Measurements from ENCODE around the gene PIK3R3. TPM values are rescaled to one million over a fixed set of nuclear protein-coding genes. Genes with fewer than 3 reads are reported as not detected.

Gene PIK3R3
- total RNA-seq (ENCODE audit: unreplicated experiment), result 38.1 TPM
- long read RNA-seq, full-length matches to known transcripts, result 7 of 10 reads
- long read RNA-seq, partial matches to known transcripts, result 2 of 10 reads
- long read RNA-seq, other reads (novel, unspliced or antisense), result 1 of 10 reads

DNA sequence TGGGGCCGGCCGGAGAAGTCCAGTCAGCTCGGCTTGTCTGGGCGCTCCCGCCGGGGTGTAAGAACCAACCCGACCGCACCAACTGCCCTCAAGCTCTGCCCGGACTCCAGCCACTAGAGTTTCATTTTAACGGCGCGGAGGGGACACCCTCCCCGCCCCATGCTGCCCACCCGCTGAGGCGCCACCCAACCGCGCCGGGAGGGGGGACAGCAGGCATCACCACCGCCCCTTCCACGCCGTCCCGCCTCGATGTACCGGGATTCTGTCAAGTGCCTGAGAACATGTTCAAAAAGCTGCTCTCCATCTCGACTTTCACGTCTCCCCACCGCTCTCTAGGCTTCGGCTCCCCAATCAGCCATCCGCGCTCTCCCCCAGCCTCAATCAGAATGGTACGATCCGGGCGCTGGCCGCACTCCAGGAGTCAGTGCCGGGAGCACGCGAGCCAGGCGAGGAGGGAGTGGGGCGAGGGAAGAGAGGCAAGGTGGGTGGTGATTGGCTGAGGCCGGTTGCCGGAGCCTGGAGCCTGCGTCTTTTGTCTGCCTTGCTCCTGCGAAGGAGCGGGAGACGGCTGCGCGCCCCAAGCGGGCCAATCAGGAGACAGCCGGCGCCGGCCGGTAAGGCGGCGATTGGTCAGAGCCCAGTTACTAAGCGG is at the start of gene PIK3R3:
TSS of gene PIK3R3 (minus strand) at position 101 of the 652 bp plus-strand sequence. CDS start 677 bp downstream, outside the sequence.
- peaks cover 14% of the 10 kb centered on the region for H3K27me3 Mint-ChIP-seq (ENCODE audit: unreplicated experiment)
- H3K36me3 Mint-ChIP-seq (ENCODE audit: low read depth, unreplicated experiment), result peaks cover 5% of the 10 kb centered on the region
- peak within 1 kb of the TSS; percentile 97 for H3K4me3 Mint-ChIP-seq (ENCODE audit: unreplicated experiment)
- peak; percentile 96 for DNase-seq (ENCODE audit: low spot score)
- peak within 1 kb of the TSS; percentile 100 for H3K27ac Mint-ChIP-seq (ENCODE audit: unreplicated experiment)
- TF ChIP-seq, protein P1, sequence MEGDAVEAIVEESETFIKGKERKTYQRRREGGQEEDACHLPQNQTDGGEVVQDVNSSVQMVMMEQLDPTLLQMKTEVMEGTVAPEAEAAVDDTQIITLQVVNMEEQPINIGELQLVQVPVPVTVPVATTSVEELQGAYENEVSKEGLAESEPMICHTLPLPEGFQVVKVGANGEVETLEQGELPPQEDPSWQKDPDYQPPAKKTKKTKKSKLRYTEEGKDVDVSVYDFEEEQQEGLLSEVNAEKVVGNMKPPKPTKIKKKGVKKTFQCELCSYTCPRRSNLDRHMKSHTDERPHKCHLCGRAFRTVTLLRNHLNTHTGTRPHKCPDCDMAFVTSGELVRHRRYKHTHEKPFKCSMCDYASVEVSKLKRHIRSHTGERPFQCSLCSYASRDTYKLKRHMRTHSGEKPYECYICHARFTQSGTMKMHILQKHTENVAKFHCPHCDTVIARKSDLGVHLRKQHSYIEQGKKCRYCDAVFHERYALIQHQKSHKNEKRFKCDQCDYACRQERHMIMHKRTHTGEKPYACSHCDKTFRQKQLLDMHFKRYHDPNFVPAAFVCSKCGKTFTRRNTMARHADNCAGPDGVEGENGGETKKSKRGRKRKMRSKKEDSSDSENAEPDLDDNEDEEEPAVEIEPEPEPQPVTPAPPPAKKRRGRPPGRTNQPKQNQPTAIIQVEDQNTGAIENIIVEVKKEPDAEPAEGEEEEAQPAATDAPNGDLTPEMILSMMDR (IDR thresholded peaks at IDR 0.05; ENCODE audit: unreplicated experiment), result no peak
- H3K4me1 Mint-ChIP-seq (ENCODE audit: unreplicated experiment), result peaks cover 18% of the 10 kb centered on the region
- H3K9me3 Mint-ChIP-seq (ENCODE audit: unreplicated experiment), result no peaks in the 10 kb centered on the region

DNA sequence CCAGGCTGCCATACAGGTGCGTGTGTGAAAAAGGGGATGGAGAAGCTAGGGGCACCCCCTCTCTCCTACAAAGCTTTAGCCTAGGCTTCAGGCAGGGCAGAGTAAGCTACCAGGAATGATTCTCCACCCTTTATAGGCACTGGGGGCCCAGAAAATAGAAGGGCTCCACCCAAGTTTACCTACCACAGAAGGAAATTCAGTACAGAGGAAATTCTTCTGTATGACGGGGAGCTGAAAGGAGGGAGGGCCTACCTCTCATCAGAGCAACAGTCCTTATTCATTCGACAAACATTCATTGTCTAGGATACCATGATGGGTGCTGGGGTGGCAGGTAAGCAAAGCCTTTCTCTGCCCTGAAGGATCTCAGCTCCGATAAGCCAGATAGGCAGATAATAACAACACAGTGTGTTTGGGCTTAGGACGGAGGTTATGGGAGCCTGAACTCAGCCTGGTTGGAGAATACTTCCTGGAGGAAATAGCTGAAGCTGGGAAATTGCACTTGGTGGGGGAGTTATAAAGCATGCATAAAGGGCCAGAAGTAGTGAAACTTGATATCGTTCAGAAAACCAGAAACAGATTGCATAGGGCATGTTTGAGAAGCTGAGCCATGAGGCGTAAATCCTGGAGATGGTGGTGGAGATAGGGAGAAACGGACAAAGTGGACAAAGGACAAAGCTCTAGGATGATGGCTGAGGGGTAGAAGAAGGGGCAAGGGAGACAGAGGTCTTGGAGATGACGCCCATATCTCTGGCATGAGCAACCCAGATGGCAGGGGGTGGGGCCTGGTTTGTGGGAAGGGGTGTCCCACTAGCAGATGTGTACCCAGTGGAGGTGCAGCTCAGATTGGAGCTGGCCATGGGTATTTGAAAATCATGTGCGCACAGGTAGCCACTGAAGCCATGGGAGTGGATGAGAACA is 49.2 kb upstream of the PIK3R3 start:
- H3K4me1 Mint-ChIP-seq (ENCODE audit: unreplicated experiment), result peaks cover 8% of the 10 kb centered on the region
- H3K27ac Mint-ChIP-seq (ENCODE audit: unreplicated experiment), result no peak overlapping the region
- peak overlapping the region; percentile 15 for H3K4me3 Mint-ChIP-seq (ENCODE audit: unreplicated experiment)
- peaks cover 1% of the 10 kb centered on the region for H3K27me3 Mint-ChIP-seq (ENCODE audit: unreplicated experiment)
- TF ChIP-seq, protein P1 (IDR thresholded peaks at IDR 0.05; ENCODE audit: unreplicated experiment), result no peak
- no peak for DNase-seq (ENCODE audit: low spot score)
- no peaks in the 10 kb centered on the region for H3K9me3 Mint-ChIP-seq (ENCODE audit: unreplicated experiment)
- no peaks in the 10 kb centered on the region for H3K36me3 Mint-ChIP-seq (ENCODE audit: low read depth, unreplicated experiment)

DNA sequence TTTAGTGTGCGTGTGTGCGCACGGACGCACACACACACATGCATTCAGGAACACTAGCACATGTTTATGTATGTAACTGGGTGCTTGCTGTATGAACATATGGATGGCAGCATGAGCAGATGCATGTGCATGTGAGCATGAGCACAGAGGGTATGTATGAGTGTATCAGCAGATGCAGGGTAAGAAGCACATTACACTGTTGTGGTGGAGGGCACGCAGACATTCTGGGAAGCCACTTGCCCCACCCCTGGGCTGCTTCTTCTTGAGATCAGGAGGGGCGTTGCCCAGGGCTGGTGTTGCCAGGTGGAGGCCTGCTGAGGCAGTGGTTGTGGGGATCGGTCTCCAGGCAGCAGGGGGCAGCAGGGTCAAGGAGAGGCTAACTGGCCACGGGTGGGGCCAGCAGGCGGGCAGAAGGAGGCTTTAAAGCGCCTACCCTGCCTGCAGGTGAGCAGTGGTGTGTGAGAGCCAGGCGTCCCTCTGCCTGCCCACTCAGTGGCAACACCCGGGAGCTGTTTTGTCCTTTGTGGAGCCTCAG is 47.7 kb upstream of the PIK3R3 start:
- Mint-ChIP-seq H3K27ac (ENCODE audit: unreplicated experiment) (no peak overlapping the region), H3K4me3 (ENCODE audit: unreplicated experiment) (no peak overlapping the region), H3K9me3 (ENCODE audit: unreplicated experiment) (no peaks in the 10 kb centered on the region), H3K27me3 (ENCODE audit: unreplicated experiment) (no peaks in the 10 kb centered on the region), H3K36me3 (ENCODE audit: low read depth, unreplicated experiment) (no peaks in the 10 kb centered on the region), H3K4me1 (ENCODE audit: unreplicated experiment) (peaks cover 9% of the 10 kb centered on the region)
- DNase-seq (ENCODE audit: low spot score), result peak; percentile 35
- TF ChIP-seq, protein P1 (IDR thresholded peaks at IDR 0.05; ENCODE audit: unreplicated experiment), result no peak

DNA sequence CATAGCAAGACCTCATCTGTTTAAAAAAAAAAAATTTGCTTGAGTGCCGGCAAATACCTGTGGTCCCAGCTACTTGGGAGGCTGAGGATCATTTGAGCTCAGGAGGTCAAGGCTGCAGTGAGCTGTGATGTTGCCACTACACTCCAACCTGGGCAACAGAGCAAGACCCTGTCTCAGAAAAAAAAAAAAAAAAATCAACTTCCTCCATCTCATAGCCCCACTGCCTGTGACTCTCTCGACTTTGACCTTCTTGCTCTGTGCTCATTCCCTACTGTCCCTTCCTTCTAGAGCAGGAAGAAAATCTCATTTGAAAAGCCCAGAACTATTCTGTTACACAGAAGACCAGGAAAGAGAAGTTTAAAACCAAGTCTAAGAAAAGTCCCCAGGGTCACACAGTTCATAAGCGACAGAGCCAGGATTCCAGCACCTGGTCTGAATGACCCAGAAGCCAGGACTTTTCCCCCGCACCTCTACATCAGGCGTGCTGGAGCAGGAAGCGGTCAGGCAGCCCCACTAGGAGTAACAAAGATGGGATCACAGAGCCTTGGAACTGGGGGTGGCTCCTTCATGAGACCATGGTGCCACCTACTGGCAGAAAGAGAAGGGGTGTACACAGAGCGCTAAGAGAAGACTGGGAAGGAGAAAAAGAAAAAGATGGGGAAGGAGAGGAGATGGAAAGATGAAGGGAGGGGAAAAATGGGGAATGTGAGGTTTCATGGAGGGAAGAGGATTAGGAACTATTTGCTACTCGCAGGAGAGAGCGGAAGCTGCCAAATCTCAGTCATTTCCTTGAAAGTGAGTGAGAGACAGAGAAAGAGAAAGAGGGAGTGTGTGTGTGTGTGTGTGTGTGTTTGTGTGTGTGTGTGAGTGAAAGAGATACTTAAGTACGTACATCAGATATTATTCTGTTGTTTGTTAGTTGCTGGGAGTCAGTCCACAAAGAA is 47.0 kb upstream of the PIK3R3 start:
- H3K27me3 Mint-ChIP-seq (ENCODE audit: unreplicated experiment), result no peaks in the 10 kb centered on the region
- H3K4me1 Mint-ChIP-seq (ENCODE audit: unreplicated experiment), result peaks cover 9% of the 10 kb centered on the region
- TF ChIP-seq, protein P1 (IDR thresholded peaks at IDR 0.05; ENCODE audit: unreplicated experiment), result peak; percentile 56
- no peak overlapping the region for H3K4me3 Mint-ChIP-seq (ENCODE audit: unreplicated experiment)
- H3K27ac Mint-ChIP-seq (ENCODE audit: unreplicated experiment), result no peak overlapping the region
- no peaks in the 10 kb centered on the region for H3K36me3 Mint-ChIP-seq (ENCODE audit: low read depth, unreplicated experiment)
- H3K9me3 Mint-ChIP-seq (ENCODE audit: unreplicated experiment), result no peaks in the 10 kb centered on the region
- peak; percentile 77 for DNase-seq (ENCODE audit: low spot score)

Measured in endothelial cell (in vitro differentiated cells).